ENCODE data around the gene HTR2C. TPM values are rescaled to one million over a fixed set of nuclear protein-coding genes. Genes with fewer than 3 reads are reported as not detected.

Gene HTR2C
- total and polyA plus RNA-seq, 10 of the 15 experiments (the other 5 are each of a cell fraction or from before 2014, with no cell fraction given) = 0.03 TPM; not detected in 9

DNA sequence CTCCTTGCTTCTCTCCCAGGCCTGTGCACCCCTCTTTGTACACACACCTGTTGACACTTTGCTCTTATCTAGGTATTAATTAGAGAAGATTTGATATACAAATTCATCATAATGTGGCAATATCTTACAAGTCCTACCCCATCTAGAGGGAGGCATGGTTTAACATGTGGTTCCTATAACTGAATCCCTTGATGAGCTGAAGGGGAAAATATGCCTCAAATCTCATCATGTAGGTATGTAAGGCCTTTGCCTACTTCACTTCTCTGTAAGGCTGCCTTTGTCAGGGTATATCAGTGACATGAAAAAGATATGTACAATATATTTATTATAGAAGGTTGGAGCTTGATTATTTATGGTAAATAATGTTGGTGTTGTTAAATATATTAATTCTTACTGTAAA, 31.9 kb downstream of the HTR2C start:
- BruUV-seq (replicated peaks) = no TSS peak
- POLR2A ChIA-PET = no interaction called here
- in situ Hi-C loops (cut with MboI) (loop anchor here (10.0 kb wide), 1 partner anchor 529 kb away; no protein-coding TSS in a partner anchor), intact Hi-C loops (cut with micrococcal nuclease; ENCODE audit: unreplicated experiment) (no loop called here)
- H3K4me1 ChIP-seq (ENCODE audit: control insufficient read depth, insufficient read depth, low read length) = no peaks in the 10 kb centered on the region
- H3K27ac ChIP-seq (ENCODE audit: control insufficient read depth, insufficient read depth) = no peak overlapping the region
- ATAC-seq (no peak), FAIRE-seq (no peak), DNase-seq (ENCODE audit: low read depth, low spot score) (no peak)
- RAD21 ChIA-PET (ENCODE audit: unreplicated experiment) = no interaction called here
- no peak overlapping the region for H2AFZ ChIP-seq (ENCODE audit: control insufficient read depth, low read depth, low read length)
- SMC1A ChIA-PET (ENCODE audit: uncharacterized antibody, unreplicated experiment) = no interaction called here
- no peak overlapping the region for H3K9ac ChIP-seq (ENCODE audit: control insufficient read depth, insufficient read depth, low read length)
- H3K36me3 ChIP-seq (ENCODE audit: control insufficient read depth in 2 of 2, insufficient read depth in 2 of 2, low read length in 1 of 2) = no peaks in the 10 kb centered on the region
- TF ChIP-seq ZSCAN29 (IDR thresholded peaks at IDR 0.05) = no peak
- no peak for TF ChIP-seq GABPA (IDR thresholded peaks at IDR 0.05; ENCODE audit: low read depth)
- no peak for TF ChIP-seq ZZZ3 (IDR thresholded peaks at IDR 0.05; ENCODE audit: control insufficient read depth, insufficient read length, low read depth)
- TF ChIP-seq STAT3 (IDR thresholded peaks at IDR 0.05; ENCODE audit: low read depth, low read length) = no peak
- TF ChIP-seq ZBED1 (IDR thresholded peaks at IDR 0.05; ENCODE audit: borderline replicate concordance) = no peak
- TF ChIP-seq RUNX3 (IDR thresholded peaks at IDR 0.05; ENCODE audit: low read length) = no peak
- TF ChIP-seq BRCA1 (IDR thresholded peaks at IDR 0.05; ENCODE audit: low read depth, low read length) = no peak
- no peak for TF ChIP-seq SMC3 (IDR thresholded peaks at IDR 0.05; ENCODE audit: borderline replicate concordance, low read length)
- TF ChIP-seq PAX8 (IDR thresholded peaks at IDR 0.05) = no peak
- TF ChIP-seq BMI1 (IDR thresholded peaks at IDR 0.05; ENCODE audit: borderline replicate concordance) = no peak
- TF ChIP-seq, protein P1, sequence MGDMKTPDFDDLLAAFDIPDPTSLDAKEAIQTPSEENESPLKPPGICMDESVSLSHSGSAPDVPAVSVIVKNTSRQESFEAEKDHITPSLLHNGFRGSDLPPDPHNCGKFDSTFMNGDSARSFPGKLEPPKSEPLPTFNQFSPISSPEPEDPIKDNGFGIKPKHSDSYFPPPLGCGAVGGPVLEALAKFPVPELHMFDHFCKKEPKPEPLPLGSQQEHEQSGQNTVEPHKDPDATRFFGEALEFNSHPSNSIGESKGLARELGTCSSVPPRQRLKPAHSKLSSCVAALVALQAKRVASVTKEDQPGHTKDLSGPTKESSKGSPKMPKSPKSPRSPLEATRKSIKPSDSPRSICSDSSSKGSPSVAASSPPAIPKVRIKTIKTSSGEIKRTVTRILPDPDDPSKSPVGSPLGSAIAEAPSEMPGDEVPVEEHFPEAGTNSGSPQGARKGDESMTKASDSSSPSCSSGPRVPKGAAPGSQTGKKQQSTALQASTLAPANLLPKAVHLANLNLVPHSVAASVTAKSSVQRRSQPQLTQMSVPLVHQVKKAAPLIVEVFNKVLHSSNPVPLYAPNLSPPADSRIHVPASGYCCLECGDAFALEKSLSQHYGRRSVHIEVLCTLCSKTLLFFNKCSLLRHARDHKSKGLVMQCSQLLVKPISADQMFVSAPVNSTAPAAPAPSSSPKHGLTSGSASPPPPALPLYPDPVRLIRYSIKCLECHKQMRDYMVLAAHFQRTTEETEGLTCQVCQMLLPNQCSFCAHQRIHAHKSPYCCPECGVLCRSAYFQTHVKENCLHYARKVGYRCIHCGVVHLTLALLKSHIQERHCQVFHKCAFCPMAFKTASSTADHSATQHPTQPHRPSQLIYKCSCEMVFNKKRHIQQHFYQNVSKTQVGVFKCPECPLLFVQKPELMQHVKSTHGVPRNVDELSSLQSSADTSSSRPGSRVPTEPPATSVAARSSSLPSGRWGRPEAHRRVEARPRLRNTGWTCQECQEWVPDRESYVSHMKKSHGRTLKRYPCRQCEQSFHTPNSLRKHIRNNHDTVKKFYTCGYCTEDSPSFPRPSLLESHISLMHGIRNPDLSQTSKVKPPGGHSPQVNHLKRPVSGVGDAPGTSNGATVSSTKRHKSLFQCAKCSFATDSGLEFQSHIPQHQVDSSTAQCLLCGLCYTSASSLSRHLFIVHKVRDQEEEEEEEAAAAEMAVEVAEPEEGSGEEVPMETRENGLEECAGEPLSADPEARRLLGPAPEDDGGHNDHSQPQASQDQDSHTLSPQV (IDR thresholded peaks at IDR 0.05) = no peak
- TF ChIP-seq KDM1A (IDR thresholded peaks at IDR 0.05; ENCODE audit: borderline replicate concordance) = no peak
- TF ChIP-seq JUNB (IDR thresholded peaks at IDR 0.05) = no peak
- no peak for TF ChIP-seq ZNF207 (IDR thresholded peaks at IDR 0.05; ENCODE audit: borderline replicate concordance)
- TF ChIP-seq, protein P2, sequence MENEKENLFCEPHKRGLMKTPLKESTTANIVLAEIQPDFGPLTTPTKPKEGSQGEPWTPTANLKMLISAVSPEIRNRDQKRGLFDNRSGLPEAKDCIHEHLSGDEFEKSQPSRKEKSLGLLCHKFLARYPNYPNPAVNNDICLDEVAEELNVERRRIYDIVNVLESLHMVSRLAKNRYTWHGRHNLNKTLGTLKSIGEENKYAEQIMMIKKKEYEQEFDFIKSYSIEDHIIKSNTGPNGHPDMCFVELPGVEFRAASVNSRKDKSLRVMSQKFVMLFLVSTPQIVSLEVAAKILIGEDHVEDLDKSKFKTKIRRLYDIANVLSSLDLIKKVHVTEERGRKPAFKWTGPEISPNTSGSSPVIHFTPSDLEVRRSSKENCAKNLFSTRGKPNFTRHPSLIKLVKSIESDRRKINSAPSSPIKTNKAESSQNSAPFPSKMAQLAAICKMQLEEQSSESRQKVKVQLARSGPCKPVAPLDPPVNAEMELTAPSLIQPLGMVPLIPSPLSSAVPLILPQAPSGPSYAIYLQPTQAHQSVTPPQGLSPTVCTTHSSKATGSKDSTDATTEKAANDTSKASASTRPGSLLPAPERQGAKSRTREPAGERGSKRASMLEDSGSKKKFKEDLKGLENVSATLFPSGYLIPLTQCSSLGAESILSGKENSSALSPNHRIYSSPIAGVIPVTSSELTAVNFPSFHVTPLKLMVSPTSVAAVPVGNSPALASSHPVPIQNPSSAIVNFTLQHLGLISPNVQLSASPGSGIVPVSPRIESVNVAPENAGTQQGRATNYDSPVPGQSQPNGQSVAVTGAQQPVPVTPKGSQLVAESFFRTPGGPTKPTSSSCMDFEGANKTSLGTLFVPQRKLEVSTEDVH (IDR thresholded peaks at IDR 0.05; ENCODE audit: low read depth, partially characterized antibody) = no peak
- no peak for TF ChIP-seq SRF (IDR thresholded peaks at IDR 0.05; ENCODE audit: low read depth in 2 of 2, low read length in 2 of 2)
- no peaks in the 10 kb centered on the region for H3K27me3 ChIP-seq (replicated peaks in 1 of 2; ENCODE audit: control insufficient read depth in 2 of 2, insufficient read depth in 2 of 2, low read length in 1 of 2)
- H3K9me3 ChIP-seq (replicated peaks; ENCODE audit: control insufficient read depth, insufficient read depth, low read length) = no peaks in the 10 kb centered on the region
- no peaks in the 10 kb centered on the region for H4K20me1 ChIP-seq (ENCODE audit: control insufficient read depth, insufficient read depth)
- H3K79me2 ChIP-seq (ENCODE audit: control insufficient read depth, insufficient read depth, low read length) = no peaks in the 10 kb centered on the region
- CTCF ChIA-PET = interaction anchor here (1.4 to 1.6 kb wide), 2 partner anchors 9 to 11 kb away, joined by 3 to 5 read pairs; no protein-coding TSS in a partner anchor
- H3K4me2 ChIP-seq (ENCODE audit: control insufficient read depth, insufficient read depth) = no peak overlapping the region
- no peak overlapping the region for H3K4me3 ChIP-seq

Measured in GM12878 (cell line).